Panc1 (cell line): ENCODE measurements around the gene IGFLR1. TPM values are rescaled to one million over a fixed set of nuclear protein-coding genes. Genes with fewer than 3 reads are reported as not detected.

ENCODE experiments used
- ATAC-seq: fragments of 200-7000 bp; cut with Tn5 transposase; 2 replicates; pipeline ENCODE4 v1.9.1; 2020; ENCODE audit warnings: mild to moderate bottlenecking, moderate library complexity
- BruUV-seq: library from RNA; stranded (reverse); fragments of 400-500 nt; replicated peaks from 2 replicates; lab custom pipeline; 2021; lab: Mats Ljungman, UMichigan
- CTCF ChIA-PET: fragments of 300-600 bp; sonication (Branson Sonifier 250); formaldehyde crosslinking; loops from one replicate; lab custom pipeline; 2022; ENCODE audit warnings: antibody characterized with exemption; lab: Charles Lee
- POLR2A ChIA-PET: fragments of 300-600 bp; sonication (Branson Sonifier 250); formaldehyde crosslinking; loops from one replicate; lab custom pipeline; 2022; ENCODE audit warnings: antibody characterized with exemption; lab: Charles Lee
- DNase-seq: peaks from one replicate; pipeline ENCODE4 v3.0.0-alpha.2; 2010; ENCODE audit warnings: low read depth, low spot score
- H3K27ac ChIP-seq: 2 replicates; pipeline ENCODE4 v1.5.1; 2011; ENCODE audit warnings: mild to moderate bottlenecking, low read length, inconsistent platforms
- H3K27me3 ChIP-seq: fragments of 200-500 bp; sonication (Bioruptor generic); 2 replicates; pipeline ENCODE4 v1.6.0; 2014; ENCODE audit warnings: low read length, inconsistent platforms; ENCODE audit not compliant: control insufficient read depth, insufficient read depth
- H3K36me3 ChIP-seq: fragments of 200-500 bp; sonication (Bioruptor generic); 2 replicates; pipeline ENCODE4 v1.5.1; 2014; ENCODE audit warnings: inconsistent platforms, mild to moderate bottlenecking, low read length, moderate library complexity; ENCODE audit not compliant: control insufficient read depth, insufficient read depth
- H3K4me1 ChIP-seq: 2 replicates; pipeline ENCODE4 v1.5.1; 2011; ENCODE audit warnings: inconsistent platforms, mild to moderate bottlenecking, low read length, moderate library complexity; ENCODE audit not compliant: control insufficient read depth, insufficient read depth
- H3K4me3 ChIP-seq, 2 experiments: 2 replicates each; pipeline ENCODE4 v1.5.1; 2011 to 2012; ENCODE audit warnings: low read depth in 2 of 2, low read length in 2 of 2, mild to moderate bottlenecking in 2 of 2, inconsistent platforms in 1 of 2, moderate library complexity in 1 of 2
- H3K9me3 ChIP-seq: fragments of 200-500 bp; sonication (Bioruptor generic); 2 replicates; pipeline ENCODE4 v1.5.1; 2014; ENCODE audit warnings: low read depth, mild to moderate bottlenecking, inconsistent platforms, low read length, moderate library complexity; ENCODE audit not compliant: control insufficient read depth, insufficient read depth
- POLR2AphosphoS5 ChIP-seq: IDR thresholded peaks from 2 replicates; pipeline ENCODE4 v1.6.1; 2012; ENCODE audit warnings: mild to moderate bottlenecking, low read depth, low read length, moderate library complexity
- REST ChIP-seq, 2 experiments: IDR thresholded peaks; 2 replicates each; pipeline ENCODE4 v1.6.1; 2011 to 2012; ENCODE audit warnings: low read depth in 2 of 2, control low read depth in 1 of 2, low read length in 1 of 2, mild to moderate bottlenecking in 1 of 2, moderate library complexity in 1 of 2; ENCODE audit not compliant: insufficient read depth in 1 of 2
- SIN3A ChIP-seq: IDR thresholded peaks from 2 replicates; pipeline ENCODE4 v1.6.1; 2012; ENCODE audit warnings: low read depth, mild to moderate bottlenecking, low read length, moderate library complexity, borderline replicate concordance; ENCODE audit not compliant: insufficient read depth
- TCF7L2 ChIP-seq: IDR thresholded peaks from 2 replicates; pipeline ENCODE4 v1.6.1; 2011; ENCODE audit warnings: mild to moderate bottlenecking, low read depth, low read length, inconsistent platforms
- in situ Hi-C: cut with HindIII; loops from 2 replicates; pipeline ENCODE4 v1.10.0; 2016; ENCODE audit warnings: low sequenced_read_pairs, low pct_unique_long_range_greater_than_20kb
- intact Hi-C: fragments of 100-400 bp; cut with micrococcal nuclease; formaldehyde crosslinking; loops from one replicate; pipeline ENCODE4 v1.10.0; 2022; ENCODE audit not compliant: unreplicated experiment
- total RNA-seq: library from RNA; stranded (reverse); gene quantifications from one replicate; pipeline ENCODE4 v1.2.1, GENCODE V29; 2021; ENCODE audit not compliant: unreplicated experiment
- TF ChIP-seq, protein P1 (sequence below): fragments of 450-650 bp; IDR thresholded peaks from 2 replicates; pipeline ENCODE4 v1.5.1; 2017; ENCODE audit warnings: mild to moderate bottlenecking

IGFLR1 gene
- total RNA-seq, 1 experiment from 2014 or later, result 12.5 TPM

- Histone ChIP-seq H3K9me3 (no peaks in the 10 kb centered on the region), H3K4me1 (peaks cover 16% of the 10 kb centered on the region), H3K27ac (peak overlapping the region; percentile 80), H3K4me3 (peak overlapping the region; percentile 81 to 85), H3K27me3 (no peaks in the 10 kb centered on the region), H3K36me3 (peaks cover 13% of the 10 kb centered on the region; the same call in 1 of the 2 replicates)
- BruUV-seq, result no TSS peak
- ChIA-PET POLR2A (interaction anchor here (0.6 to 1.0 kb wide), 3 partner anchors 27 to 192 kb away, joined by 3 to 5 read pairs (median 4); partner anchors contain the start of genes PSENEN and U2AF1L4), CTCF (no interaction called here)
- intact Hi-C loops, result loop anchor here (10.0 kb wide), 1 partner anchor 164 kb away; no protein-coding TSS in a partner anchor
- no peak for TF ChIP-seq REST (IDR thresholded peaks at IDR 0.05; ENCODE audit: insufficient read depth in 1 of 2, low read depth in 2 of 2, low read length in 1 of 2)
- no peak for TF ChIP-seq SIN3A
- TF ChIP-seq, protein P1, sequence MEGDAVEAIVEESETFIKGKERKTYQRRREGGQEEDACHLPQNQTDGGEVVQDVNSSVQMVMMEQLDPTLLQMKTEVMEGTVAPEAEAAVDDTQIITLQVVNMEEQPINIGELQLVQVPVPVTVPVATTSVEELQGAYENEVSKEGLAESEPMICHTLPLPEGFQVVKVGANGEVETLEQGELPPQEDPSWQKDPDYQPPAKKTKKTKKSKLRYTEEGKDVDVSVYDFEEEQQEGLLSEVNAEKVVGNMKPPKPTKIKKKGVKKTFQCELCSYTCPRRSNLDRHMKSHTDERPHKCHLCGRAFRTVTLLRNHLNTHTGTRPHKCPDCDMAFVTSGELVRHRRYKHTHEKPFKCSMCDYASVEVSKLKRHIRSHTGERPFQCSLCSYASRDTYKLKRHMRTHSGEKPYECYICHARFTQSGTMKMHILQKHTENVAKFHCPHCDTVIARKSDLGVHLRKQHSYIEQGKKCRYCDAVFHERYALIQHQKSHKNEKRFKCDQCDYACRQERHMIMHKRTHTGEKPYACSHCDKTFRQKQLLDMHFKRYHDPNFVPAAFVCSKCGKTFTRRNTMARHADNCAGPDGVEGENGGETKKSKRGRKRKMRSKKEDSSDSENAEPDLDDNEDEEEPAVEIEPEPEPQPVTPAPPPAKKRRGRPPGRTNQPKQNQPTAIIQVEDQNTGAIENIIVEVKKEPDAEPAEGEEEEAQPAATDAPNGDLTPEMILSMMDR, result no peak
- TF ChIP-seq TCF7L2, result no peak
- no peak for TF ChIP-seq POLR2AphosphoS5
- in situ Hi-C loops, result no loop called here
- DNase-seq (no peak), ATAC-seq (no peak)
Observed at GRCh38 chr19:35718345-35719041, 23.8 kb downstream of the IGFLR1 start.

DNA sequence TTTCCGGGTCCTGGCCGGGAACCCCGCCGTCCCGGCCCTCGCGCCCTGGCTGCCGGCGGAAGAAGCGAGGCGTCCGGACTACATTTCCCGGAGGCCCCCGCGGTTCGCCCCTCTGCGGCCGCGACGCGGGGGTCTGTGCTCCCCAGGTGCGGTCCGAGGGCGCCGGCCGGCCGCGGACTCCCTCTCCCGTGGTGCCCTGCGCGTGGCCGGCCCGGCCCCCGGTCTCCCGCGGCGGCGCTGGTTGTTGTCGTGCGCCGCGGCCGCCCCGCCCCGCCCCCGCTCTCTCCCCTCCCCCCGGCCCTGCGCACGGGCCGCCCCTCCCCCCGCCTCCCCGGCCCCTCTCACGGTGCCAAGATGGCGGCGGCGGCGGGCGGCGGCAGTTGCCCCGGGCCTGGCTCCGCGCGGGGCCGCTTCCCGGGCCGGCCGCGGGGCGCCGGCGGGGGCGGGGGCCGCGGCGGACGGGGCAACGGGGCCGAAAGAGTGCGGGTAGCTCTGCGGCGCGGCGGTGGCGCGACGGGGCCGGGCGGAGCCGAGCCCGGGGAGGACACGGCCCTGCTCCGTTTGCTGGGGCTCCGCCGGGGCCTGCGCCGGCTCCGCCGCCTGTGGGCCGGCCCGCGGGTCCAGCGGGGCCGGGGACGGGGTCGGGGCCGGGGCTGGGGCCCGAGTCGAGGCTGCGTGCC lies 24.4 kb downstream of the IGFLR1 start, which contains the start of gene KMT2B:
Gene KMT2B, plus strand, starts transcription at position 339 of the 680 bp plus-strand sequence. Its CDS starts 16 bp downstream, at position 355.
- BruUV-seq, result no TSS peak
- in situ Hi-C loops, result no loop called here
- ChIA-PET CTCF (no interaction called here), POLR2A (no interaction called here)
- Histone ChIP-seq H3K36me3 (peaks cover 6% of the 10 kb centered on the region; the same call in 1 of the 2 replicates), H3K9me3 (no peaks in the 10 kb centered on the region), H3K4me3 (peak within 1 kb of the TSS; percentile 85 to 87), H3K27me3 (no peaks in the 10 kb centered on the region), H3K27ac (peak within 1 kb of the TSS; percentile 89), H3K4me1 (peaks cover 16% of the 10 kb centered on the region)
- ATAC-seq (peak; percentile 85), DNase-seq (no peak)
- TF ChIP-seq, protein P1, result no peak
- TF ChIP-seq SIN3A, result no peak
- TF ChIP-seq POLR2AphosphoS5, result no peak
- no peak for TF ChIP-seq REST (IDR thresholded peaks at IDR 0.05; ENCODE audit: insufficient read depth in 1 of 2, low read depth in 2 of 2, low read length in 1 of 2)
- TF ChIP-seq TCF7L2, result no peak
- intact Hi-C loops, result loop anchor here (2.0 to 10.0 kb wide), 2 partner anchors 23 to 163 kb away; no protein-coding TSS in a partner anchor
